Measurements from ENCODE around the gene MOSPD2.

DNA sequence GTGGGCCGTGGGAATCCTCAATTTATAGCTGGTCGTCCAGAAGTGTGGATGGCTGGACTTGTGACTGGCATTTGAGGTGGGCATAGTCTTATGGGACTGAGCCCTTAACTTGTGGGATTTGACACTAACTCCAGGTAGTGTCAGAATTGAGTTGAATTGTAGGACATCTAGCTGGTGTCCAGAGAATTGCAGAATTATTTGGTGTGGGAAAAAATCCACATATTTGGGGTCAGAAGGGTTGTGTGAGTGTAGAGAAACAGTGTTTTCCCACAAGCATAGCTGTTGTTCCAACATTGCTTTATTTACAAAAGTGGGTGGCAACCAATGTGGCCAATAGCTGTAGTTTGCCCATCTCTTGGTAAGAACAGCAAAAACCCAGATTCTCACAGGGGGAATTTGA, 91.3 kb downstream of the MOSPD2 start:
- TF ChIP-seq POLR2AphosphoS5 (IDR thresholded peaks at IDR 0.05; ENCODE audit: borderline replicate concordance, low read depth, low read length) (no peak), EZH2 (IDR thresholded peaks at IDR 0.05) (no peak), FOXP2 (optimal IDR thresholded peaks at IDR 0.05; ENCODE audit: control extremely low read depth, extremely low read length, insufficient read depth) (no peak)

Data from SK-N-MC (cell line).